GM21515 (cell line): ENCODE results near the gene SETD5.

Source experiments
- ATAC-seq: cut with Tn5 transposase; IDR thresholded peaks from one replicate; pipeline ENCODE4 v1.9.1; 2021; ENCODE audit not compliant: unreplicated experiment

The SETD5 gene

GRCh38 chr3:9406856-9407626, 9.6 kb downstream of the SETD5 start:
- no peak for ATAC-seq

- no peak for ATAC-seq
Measured at GRCh38 chr3:9408061-9408460, 10.6 kb downstream of the SETD5 start.

- ATAC-seq: no peak
Measured at GRCh38 chr3:9408546-9408945, 11.1 kb downstream of the SETD5 start.

GRCh38 chr3:9409981-9410854, 12.8 kb downstream of the SETD5 start:
- no peak for ATAC-seq

- no peak for ATAC-seq
Measured at GRCh38 chr3:9411302-9411701, 13.9 kb downstream of the SETD5 start.

- no peak for ATAC-seq
Measured at GRCh38 chr3:9412293-9412692, 14.9 kb downstream of the SETD5 start.

GRCh38 chr3:9414826-9415225, 17.4 kb downstream of the SETD5 start:
- no peak for ATAC-seq

GRCh38 chr3:9415485-9416138, 18.2 kb downstream of the SETD5 start:
- ATAC-seq: no peak

- ATAC-seq: no peak
Measured at GRCh38 chr3:9416139-9416780, 18.8 kb downstream of the SETD5 start.

- ATAC-seq: no peak
Measured at GRCh38 chr3:9420850-9421549, 23.6 kb downstream of the SETD5 start.

- no peak for ATAC-seq
Measured at GRCh38 chr3:9422712-9423424, 25.5 kb downstream of the SETD5 start.

GRCh38 chr3:9428411-9428810, 31.0 kb downstream of the SETD5 start:
- ATAC-seq: no peak

- no peak for ATAC-seq
Measured at GRCh38 chr3:9430733-9431132, 33.3 kb downstream of the SETD5 start.

- ATAC-seq: no peak
Measured at GRCh38 chr3:9433627-9434521, 36.5 kb downstream of the SETD5 start.

GRCh38 chr3:9435316-9435715, 37.9 kb downstream of the SETD5 start:
- no peak for ATAC-seq

GRCh38 chr3:9439331-9439730, 41.9 kb downstream of the SETD5 start:
- no peak for ATAC-seq

- ATAC-seq: no peak
Measured at GRCh38 chr3:9441501-9442221, 44.2 kb downstream of the SETD5 start.

- ATAC-seq: no peak
Measured at GRCh38 chr3:9448071-9448470, 50.7 kb downstream of the SETD5 start.
